Lower leg skin (tissue), 3 donors: ENCODE measurements around the gene SYT6.

Source experiments
- CTCF ChIP-seq, 3 donors: fragments of 450-650 bp; IDR thresholded peaks; one replicate each; pipeline ENCODE4 v1.5.1; 2016; ENCODE audit warnings: antibody characterized with exemption in 3 of 3, mild to moderate bottlenecking in 3 of 3, moderate library complexity in 2 of 3
- POLR2A ChIP-seq, 2 donors: fragments of 450-650 bp; IDR thresholded peaks; one replicate each; pipeline ENCODE4 v1.6.1; 2016 to 2017; ENCODE audit warnings: antibody characterized with exemption in 2 of 2, mild to moderate bottlenecking in 1 of 2, moderate library complexity in 1 of 2

- no peak for TF ChIP-seq POLR2A (IDR thresholded peaks at IDR 0.05)
- no peak for TF ChIP-seq CTCF (IDR thresholded peaks at IDR 0.05)
These were observed 27.7 kb upstream of the SYT6 start for GRCh38 chr1:114181356-114181755.
